Amygdala (tissue), 56 donors: ENCODE measurements around the gene SLC41A2.

ENCODE experiments used
- DNase-seq, 56 donors: peaks; one replicate each; lab custom pipeline; 2025; lab: John Stamatoyannopoulos, UW

SLC41A2 gene

DNA sequence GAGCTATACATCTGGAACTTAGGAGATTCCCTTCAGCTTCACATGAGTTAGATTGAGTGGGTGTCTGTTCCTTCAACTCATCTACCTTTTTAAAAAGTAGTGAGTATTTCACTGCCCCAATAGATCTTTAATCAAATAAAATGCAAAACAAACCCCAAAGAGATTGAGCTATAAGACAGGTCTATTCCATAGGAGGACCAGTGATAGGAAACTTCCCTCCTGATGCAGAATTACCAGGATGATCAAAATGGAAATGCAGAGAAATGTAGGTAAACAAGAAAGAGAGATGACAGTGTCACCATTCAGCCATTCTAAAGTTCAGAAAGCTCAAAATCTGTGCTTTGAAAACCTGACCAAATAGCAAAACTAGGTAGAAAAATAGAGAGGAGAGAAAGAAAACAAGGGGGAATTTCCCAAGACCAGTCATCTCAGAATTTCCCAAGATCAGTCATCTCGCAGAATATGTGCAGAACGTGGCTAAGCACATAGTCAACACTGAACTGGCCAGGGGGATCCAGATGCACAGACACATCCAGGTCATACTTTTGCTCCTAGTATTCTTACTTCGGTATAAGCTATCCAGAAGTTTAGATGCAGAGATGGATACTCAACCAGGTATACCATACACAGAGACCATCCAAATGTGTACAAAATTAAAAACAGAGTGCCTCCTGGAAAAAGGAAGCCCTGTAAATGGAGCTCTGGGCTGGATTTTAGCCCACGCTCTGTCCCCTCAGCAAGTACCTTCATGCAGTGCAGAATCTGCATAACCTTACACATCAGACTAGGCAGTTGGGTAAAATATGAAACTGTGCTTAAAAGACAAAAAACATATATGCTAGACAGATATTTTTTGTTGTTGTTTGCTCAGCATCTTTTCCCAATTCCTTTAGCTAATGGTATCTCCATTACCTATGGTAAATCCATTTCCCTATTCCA, 27.4 kb downstream of the SLC41A2 start:
- no peak for DNase-seq

DNA sequence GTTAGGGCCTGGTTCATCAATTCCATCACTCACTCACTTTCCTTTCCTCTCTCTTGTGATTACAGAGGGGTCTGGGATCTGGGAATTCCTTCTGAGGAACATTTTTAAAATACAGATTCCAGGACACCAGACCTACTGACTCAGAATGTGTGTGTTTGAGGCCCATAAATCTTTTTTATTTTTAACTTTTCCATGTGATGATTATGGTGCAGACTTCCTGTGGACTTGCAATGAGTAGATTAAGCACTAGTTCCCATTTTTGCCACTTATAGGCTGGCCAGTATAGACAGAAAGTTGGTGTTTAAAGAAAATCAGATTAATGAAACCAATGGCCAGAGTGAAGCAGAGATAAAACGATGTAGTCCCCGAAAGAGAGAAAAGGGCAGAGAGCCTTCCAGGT, 28.1 kb downstream of the SLC41A2 start:
- DNase-seq, result no peak

DNA sequence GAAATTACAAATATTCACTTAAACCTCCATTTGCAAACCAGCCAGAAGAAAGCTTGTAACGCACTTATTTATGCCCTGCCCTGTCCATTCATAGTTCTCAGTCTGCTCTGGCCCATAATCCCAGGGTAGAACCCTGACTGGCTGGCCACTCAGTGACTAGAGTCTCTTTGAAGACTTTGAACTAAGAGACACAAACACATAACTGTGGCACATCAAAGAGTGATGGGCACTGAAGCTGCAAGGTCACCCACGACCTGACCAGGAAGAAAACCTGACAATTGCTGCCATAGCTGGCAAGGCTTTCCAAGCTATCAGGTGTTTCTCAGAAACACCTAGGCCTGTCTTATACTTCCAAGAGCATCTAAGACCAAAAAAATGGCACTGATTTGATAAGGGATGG, 28.7 kb downstream of the SLC41A2 start:
- no peak for DNase-seq

DNA sequence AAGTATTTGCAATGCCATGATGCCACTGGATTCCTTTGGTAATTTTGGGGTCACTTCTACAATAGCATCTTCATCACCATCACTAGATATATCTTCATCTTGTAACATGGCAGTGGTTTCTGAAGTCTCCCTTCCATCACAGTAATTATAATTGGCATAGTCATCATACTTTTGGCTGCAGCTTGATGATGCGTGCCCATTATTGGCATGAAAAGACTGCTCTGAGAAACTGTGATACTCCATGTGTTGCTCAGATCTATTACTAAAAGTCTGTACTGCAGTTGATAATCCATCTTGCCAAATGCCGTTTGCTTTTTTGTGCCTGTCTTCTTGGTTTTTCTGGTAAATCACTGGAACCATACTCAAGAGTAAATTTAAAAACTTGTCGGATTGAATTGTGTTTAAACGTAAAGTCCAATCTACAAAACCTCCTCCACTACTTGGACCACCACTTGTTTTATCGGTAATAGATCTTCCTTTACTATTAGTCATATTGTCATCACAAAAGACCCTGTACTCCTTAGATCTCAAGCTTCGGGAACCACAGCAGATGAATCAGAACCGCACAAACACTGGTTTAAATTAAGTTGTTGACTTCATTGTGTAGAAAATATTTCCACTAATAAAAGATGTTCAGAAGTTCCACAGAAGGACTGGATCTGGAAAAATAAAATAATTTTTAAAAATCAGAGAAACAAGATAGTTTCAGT, 29.9 kb downstream of the SLC41A2 start:
- DNase-seq, result no peak

DNA sequence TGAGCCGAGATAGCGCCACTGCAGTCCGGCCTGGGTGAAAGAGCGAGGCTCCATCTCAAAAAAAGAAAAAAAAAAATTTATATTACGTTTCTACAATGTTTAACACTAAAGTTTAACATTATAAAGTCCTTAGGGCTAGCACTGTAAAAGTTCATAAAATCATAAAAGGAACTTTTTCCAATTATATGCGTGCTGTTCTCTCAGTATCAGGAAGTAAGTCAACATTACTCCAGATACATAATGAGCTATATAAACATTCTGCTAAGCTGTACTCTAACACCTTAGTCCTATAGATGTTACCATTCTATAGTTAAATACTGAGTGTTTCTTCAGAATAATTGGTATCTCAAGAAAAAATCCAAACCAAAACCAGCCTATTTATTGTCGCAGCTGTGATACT, 32.6 kb downstream of the SLC41A2 start:
- no peak for DNase-seq

DNA sequence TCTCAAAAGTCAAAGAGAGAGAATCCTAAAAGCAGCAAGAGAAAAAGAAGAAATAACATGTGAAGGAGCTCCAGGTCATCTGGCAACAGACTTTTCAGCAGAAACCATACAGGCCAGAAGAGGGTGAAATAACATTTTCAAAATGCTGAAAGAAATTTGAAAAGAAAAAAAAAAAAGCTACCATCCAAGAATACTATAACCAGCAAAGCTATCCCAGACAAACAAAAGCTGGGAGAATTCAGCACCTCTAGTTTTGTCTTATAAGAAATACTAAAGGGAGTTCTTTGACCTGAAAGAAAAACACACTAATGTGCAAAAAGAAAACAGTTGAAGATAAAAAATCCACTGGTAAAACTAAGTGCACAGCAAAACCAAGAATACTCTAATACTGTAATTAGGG, 36.8 kb downstream of the SLC41A2 start:
- no peak for DNase-seq

DNA sequence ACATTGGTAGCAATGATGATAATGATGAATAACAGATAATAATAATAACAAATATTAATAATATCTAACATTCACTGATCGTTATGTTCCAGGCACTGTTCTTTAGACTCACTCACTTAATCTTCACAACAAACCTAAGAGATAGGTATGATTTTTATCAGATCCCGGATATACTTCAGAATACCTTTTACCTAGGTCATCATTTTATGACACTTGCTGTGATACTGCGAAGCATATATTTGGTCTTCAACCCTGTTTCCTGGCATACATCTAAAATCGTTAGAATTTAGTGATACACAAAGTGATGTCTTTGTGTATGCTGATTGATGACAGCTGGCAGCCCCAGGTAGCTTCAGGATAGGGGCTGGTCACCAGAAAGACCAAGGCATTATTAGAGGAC, 46.1 kb downstream of the SLC41A2 start:
- DNase-seq, result no peak

DNA sequence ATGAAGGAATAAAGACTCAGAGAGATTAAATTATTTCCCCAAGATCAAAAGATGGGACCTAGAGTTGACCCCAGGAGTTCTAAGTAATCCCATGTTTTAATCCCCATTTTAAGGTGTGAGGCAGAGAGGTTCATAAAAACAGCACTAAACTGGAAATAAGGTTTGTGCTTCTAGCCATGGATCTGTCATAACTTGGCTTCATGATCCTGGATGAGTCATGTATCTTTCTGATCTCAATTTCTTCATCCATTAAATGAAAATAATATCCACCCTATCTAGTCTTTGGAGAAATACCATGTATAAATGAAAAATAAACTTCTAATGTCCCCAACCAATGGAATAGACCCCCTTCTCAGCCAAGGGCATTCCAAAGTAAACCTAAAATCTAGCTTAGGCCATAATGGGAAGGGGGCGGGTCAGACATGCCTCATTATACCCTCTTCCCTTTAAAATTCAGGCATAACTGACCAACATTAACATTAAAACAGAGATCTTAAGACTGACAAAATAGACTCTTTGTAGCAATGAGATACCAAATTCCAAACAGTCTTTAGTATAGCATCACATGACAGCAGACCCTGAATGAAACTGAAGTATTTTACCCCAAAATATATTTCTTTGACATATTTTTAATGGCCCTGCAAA, 47.8 kb downstream of the SLC41A2 start:
- DNase-seq, result no peak

DNA sequence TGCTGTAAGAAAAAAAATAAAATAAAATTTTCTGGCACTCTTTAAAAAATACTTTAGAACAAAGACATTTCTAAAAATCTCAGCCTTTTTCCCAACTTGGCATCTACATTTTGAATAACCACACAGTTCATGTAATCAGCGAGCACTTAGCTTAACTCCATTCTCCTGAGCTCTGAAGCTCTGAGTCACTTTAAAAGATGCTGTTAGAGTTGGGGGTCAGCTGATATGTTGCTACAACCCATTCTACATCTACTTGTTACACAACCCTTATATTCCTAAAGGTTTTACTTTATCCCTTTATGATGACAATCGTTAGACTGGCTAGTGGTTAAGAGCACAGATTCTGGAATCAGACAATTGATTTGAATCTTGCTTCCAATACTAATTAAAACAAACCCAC, 48.3 kb downstream of the SLC41A2 start:
- no peak for DNase-seq
